Measurements from ENCODE around the gene ETHE1. TPM values are rescaled to one million over a fixed set of nuclear protein-coding genes. Genes with fewer than 3 reads are reported as not detected.

The ETHE1 gene
- total RNA-seq, 3 donors from 2014 or later = 235 to 713 (median 450) TPM

DNA sequence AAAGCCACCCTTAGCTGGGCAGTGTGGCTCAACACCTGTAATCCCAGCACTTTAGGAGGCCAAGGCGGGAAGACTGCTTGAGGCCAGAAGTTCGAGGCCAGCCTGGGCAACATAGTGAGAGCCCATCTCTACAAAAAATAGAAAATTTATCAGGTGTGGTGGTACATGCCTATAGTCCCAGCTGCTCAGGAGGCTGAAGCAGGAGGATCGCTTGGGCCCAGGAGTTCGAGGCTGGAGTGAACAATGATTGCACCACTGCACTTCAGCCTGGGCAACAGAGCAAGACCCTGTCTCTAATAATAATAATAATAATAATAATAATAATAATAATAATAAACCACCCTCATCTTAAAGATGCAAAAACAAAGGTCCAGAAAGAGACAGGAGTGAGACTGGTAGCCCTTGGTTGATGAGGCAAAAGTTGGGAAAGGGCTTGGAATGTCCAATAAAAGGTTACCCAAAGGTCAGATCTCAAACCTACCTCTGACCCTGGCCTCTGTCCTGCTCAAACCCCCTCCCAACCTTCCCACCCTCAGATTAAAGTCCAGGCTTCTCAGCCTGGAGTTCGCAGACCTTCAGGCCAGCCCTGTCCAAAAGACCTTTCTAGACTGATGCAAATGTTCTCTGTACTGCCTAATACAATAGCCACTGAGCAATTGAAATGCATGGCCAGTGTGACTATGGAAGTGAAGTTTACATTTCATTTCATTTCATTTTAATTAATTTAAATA lies 15.1 kb upstream of the ETHE1 start:
- no peak overlapping the region for H3K4me3 ChIP-seq
- H3K36me3 ChIP-seq (ENCODE audit: low read depth) = no peaks in the 10 kb centered on the region
- H3K9me3 ChIP-seq = peaks cover 6% of the 10 kb centered on the region
- H3K4me1 ChIP-seq (ENCODE audit: low read depth) = no peaks in the 10 kb centered on the region
- intact Hi-C loops (cut with DNase I, micrococcal nuclease) = no loop called here
- TF ChIP-seq, protein P1, sequence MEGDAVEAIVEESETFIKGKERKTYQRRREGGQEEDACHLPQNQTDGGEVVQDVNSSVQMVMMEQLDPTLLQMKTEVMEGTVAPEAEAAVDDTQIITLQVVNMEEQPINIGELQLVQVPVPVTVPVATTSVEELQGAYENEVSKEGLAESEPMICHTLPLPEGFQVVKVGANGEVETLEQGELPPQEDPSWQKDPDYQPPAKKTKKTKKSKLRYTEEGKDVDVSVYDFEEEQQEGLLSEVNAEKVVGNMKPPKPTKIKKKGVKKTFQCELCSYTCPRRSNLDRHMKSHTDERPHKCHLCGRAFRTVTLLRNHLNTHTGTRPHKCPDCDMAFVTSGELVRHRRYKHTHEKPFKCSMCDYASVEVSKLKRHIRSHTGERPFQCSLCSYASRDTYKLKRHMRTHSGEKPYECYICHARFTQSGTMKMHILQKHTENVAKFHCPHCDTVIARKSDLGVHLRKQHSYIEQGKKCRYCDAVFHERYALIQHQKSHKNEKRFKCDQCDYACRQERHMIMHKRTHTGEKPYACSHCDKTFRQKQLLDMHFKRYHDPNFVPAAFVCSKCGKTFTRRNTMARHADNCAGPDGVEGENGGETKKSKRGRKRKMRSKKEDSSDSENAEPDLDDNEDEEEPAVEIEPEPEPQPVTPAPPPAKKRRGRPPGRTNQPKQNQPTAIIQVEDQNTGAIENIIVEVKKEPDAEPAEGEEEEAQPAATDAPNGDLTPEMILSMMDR (IDR thresholded peaks at IDR 0.05) = no peak
- ATAC-seq (no peak), DNase-seq (no peak)

DNA sequence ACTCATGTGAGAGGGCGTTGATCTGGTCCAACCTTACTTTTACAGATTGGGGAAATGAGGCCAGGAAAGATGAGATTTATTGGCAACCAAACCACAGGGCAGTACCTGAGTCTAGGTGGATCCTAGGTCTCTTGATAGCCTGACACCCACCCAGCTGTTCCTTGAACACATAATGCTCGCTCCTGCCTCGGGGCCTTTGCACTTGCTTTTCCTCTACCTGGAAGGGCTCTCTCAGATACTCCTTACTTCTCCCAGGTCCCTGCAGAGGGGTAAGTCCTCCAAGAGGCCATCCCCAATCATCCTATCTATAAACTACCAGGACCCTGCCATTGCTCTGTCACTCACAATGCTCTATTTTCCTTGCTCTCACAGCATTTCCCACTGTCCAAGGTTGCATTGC lies 13.4 kb upstream of the ETHE1 start:
- no peak for DNase-seq
- TF ChIP-seq, protein P1 (IDR thresholded peaks at IDR 0.05) = no peak
- Histone ChIP-seq H3K4me1 (ENCODE audit: low read depth) (no peaks in the 10 kb centered on the region), H3K9me3 (peaks cover 6% of the 10 kb centered on the region), H3K4me3 (no peak overlapping the region), H3K36me3 (ENCODE audit: low read depth) (no peaks in the 10 kb centered on the region)
- intact Hi-C loops (cut with DNase I, micrococcal nuclease) = no loop called here
- no peak for ATAC-seq

DNA sequence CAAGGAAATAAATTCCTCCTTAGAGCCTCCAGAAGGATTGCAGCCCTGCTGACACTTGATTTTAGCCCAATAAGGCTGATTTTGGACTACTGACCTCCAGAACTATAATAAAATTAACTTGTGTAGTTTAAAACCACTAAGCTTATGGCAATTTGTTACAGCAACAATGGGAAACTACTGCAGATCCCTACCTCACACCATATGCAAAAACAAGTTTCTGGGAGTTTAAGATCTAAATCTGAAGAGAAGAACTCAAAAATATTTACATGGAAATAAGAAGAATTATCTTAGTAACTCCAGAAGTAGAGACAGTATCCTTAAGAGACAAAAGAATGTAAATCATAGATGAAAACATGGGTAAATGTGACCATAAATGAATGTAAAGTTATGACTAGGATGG lies 11.9 kb upstream of the ETHE1 start:
- H3K4me1 ChIP-seq (ENCODE audit: low read depth) = no peaks in the 10 kb centered on the region
- H3K36me3 ChIP-seq (ENCODE audit: low read depth) = no peaks in the 10 kb centered on the region
- no peak for DNase-seq
- intact Hi-C loops (cut with DNase I, micrococcal nuclease) = loop anchor here in 1 of 2 donors (10.0 kb wide), 1 partner anchor 116 kb away; no protein-coding TSS in a partner anchor
- no peak overlapping the region for H3K4me3 ChIP-seq
- ATAC-seq = no peak
- peaks cover 6% of the 10 kb centered on the region for H3K9me3 ChIP-seq
- TF ChIP-seq, protein P1 (IDR thresholded peaks at IDR 0.05) = no peak

DNA sequence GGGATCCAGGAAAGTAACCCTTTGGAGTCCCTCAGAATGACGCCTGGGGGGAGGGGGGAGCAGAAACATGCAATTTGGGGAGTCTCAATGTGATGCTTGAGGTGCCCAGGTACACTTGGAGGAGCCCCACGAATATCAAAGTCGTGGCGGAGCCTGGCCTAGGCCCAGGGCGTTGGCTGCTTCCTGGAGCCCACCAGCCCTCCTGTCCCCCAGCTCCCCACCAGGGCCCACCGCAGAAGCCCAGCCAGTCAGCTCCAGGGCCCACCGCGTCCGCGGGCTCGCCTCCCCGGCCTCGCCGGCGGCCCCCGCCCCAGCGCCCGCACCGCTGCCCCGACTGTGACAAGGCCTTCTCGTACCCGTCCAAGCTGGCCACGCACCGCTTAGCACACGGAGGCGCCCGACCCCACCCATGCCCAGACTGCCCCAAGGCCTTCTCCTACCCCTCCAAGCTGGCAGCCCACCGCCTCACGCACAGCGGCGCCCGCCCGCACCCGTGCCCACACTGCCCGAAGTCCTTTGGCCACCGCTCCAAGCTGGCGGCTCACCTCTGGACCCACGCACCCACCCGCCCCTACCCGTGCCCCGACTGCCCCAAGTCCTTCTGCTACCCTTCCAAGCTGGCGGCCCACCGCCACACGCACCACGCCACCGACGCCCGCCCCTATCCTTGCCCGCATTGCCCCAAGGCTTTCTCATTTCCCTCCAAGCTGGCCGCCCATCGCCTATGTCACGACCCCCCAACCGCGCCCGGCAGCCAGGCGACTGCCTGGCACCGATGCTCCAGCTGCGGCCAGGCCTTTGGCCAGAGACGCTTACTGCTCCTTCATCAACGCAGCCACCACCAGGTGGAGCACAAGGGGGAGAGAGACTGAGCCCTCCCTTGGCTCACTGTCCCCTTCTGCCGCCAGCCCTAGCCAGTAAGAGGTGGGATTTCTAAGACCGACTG lies 8.1 kb upstream of the ETHE1 start:
- TF ChIP-seq, protein P1 (IDR thresholded peaks at IDR 0.05) = peak; percentile 19
- H3K9me3 ChIP-seq = peaks cover 6% of the 10 kb centered on the region
- DNase-seq (peak; percentile 68 to 77 (median 70)), ATAC-seq (no peak)
- no peak overlapping the region for H3K4me3 ChIP-seq
- intact Hi-C loops (cut with DNase I, micrococcal nuclease) = loop anchor here (2.0 to 10.0 kb wide), 2 partner anchors 60 to 120 kb away; no protein-coding TSS in a partner anchor
- peaks cover 22% of the 10 kb centered on the region for H3K4me1 ChIP-seq (ENCODE audit: low read depth)
- no peaks in the 10 kb centered on the region for H3K36me3 ChIP-seq (ENCODE audit: low read depth)

DNA sequence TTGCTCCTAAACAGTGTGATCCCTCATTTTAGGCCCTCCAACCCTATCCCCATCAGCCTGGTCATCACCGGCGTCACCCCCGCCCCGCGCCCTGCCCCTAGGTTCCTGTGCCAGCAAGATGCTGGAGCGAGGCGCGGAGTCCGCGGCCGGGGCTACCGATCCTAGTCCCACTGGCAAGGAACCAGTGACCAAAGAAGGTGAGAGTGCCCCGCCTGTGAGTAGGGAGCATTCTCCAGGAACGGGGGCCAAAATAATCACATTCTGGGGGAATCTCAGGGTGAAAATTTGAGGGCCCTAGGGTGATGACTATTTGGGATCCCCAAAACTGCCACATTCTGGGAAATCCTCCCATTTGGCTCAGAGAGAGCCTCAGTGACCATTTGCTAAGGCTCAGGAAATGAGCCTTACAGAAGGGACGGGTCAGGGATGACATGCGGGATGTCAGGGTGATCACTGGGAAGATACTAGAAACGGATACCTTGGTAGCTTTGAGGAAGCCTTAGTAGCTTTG lies 7.4 kb upstream of the ETHE1 start:
- Histone ChIP-seq H3K4me1 (ENCODE audit: low read depth) (peaks cover 29% of the 10 kb centered on the region), H3K4me3 (peak overlapping the region; percentile 21), H3K9me3 (peaks cover 5% of the 10 kb centered on the region), H3K36me3 (ENCODE audit: low read depth) (no peaks in the 10 kb centered on the region)
- ATAC-seq (no peak), DNase-seq (no peak)
- TF ChIP-seq, protein P1 (IDR thresholded peaks at IDR 0.05) = no peak
- intact Hi-C loops (cut with DNase I, micrococcal nuclease) = loop anchor here (2.0 to 10.0 kb wide), 2 partner anchors 60 to 120 kb away; no protein-coding TSS in a partner anchor
